Measurements from ENCODE around the gene RAB11A. TPM values are rescaled to one million over a fixed set of nuclear protein-coding genes. Genes with fewer than 3 reads are reported as not detected.

Gene RAB11A
- total and polyA plus RNA-seq, 2 experiments from 2014 or later, result 163 to 259 TPM

GRCh38 chr15:65851981-65852380, 17.3 kb upstream of the RAB11A start:
- Histone ChIP-seq H3K27ac (no peak overlapping the region), H3K27me3 (no peaks in the 10 kb centered on the region), H3K4me1 (ENCODE audit: low read depth) (no peaks in the 10 kb centered on the region), H3K36me3 (no peaks in the 10 kb centered on the region), H3K9me3 (ENCODE audit: low read depth) (no peaks in the 10 kb centered on the region), H3K4me3 (no peak overlapping the region)
- no peak for TF ChIP-seq CTCF (IDR thresholded peaks at IDR 0.05; ENCODE audit: low read depth, low read length)
- DNase-seq (ENCODE audit: low read depth in 1 of 2, low spot score in 1 of 2), result no peak

GRCh38 chr15:65856821-65857455, 12.4 kb upstream of the RAB11A start:
- TF ChIP-seq CTCF (IDR thresholded peaks at IDR 0.05; ENCODE audit: low read depth, low read length), result peak; percentile 89
- Histone ChIP-seq H3K36me3 (no peaks in the 10 kb centered on the region), H3K9me3 (ENCODE audit: low read depth) (no peaks in the 10 kb centered on the region), H3K27ac (no peak overlapping the region), H3K27me3 (no peaks in the 10 kb centered on the region), H3K4me3 (no peak overlapping the region), H3K4me1 (ENCODE audit: low read depth) (no peaks in the 10 kb centered on the region)
- DNase-seq (ENCODE audit: low read depth in 1 of 2, low spot score in 1 of 2), result peak; percentile 65 to 72

- TF ChIP-seq CTCF (IDR thresholded peaks at IDR 0.05; ENCODE audit: low read depth, low read length), result no peak
- no peak for DNase-seq (ENCODE audit: low read depth in 1 of 2, low spot score in 1 of 2)
- H3K27me3 ChIP-seq, result no peaks in the 10 kb centered on the region
Measured at GRCh38 chr15:65857718-65858402, 11.4 kb upstream of the RAB11A start.

DNA sequence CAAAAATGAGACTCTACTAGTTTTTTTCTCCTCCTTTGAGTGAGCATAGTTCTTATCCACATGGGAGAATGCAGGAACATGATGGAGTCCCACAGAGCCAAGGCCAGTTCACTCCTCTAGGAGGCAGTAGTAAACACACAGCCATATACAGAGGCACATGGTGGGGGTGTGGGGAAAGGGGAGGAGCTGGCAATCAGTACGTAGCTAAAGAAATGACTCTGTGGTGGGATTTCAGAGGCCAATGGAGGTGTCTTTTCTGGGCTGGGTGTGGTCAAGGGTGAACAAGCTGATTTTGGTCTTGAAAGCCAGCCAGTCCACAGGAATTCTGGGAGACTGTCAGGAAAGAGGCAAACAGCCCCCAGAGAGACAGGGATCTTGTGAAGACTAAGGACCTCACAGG, 6.6 kb upstream of the RAB11A start:
- Histone ChIP-seq H3K27me3 (no peaks in the 10 kb centered on the region), H3K9me3 (ENCODE audit: low read depth) (no peaks in the 10 kb centered on the region), H3K27ac (no peak overlapping the region), H3K4me1 (ENCODE audit: low read depth) (no peaks in the 10 kb centered on the region), H3K36me3 (no peaks in the 10 kb centered on the region), H3K4me3 (no peak overlapping the region)
- peak; percentile 55 to 85 for DNase-seq (ENCODE audit: low read depth in 1 of 2, low spot score in 1 of 2)
- TF ChIP-seq CTCF (IDR thresholded peaks at IDR 0.05; ENCODE audit: low read depth, low read length), result peak; percentile 64

More at GRCh38 chr15:65857718-65858402, 11.4 kb upstream of the RAB11A start:
- H3K4me1 ChIP-seq (ENCODE audit: low read depth), result no peaks in the 10 kb centered on the region
- no peaks in the 10 kb centered on the region for H3K36me3 ChIP-seq
- no peak overlapping the region for H3K4me3 ChIP-seq
- peak overlapping the region; percentile 6 for H3K27ac ChIP-seq
- no peaks in the 10 kb centered on the region for H3K9me3 ChIP-seq (ENCODE audit: low read depth)

- H3K36me3 ChIP-seq, result no peaks in the 10 kb centered on the region
- no peaks in the 10 kb centered on the region for H3K4me1 ChIP-seq (ENCODE audit: low read depth)
- DNase-seq (ENCODE audit: low read depth in 1 of 2, low spot score in 1 of 2), result no peak
- H3K27me3 ChIP-seq, result no peaks in the 10 kb centered on the region
- no peak overlapping the region for H3K27ac ChIP-seq
- no peaks in the 10 kb centered on the region for H3K9me3 ChIP-seq (ENCODE audit: low read depth)
- H3K4me3 ChIP-seq, result no peak overlapping the region
- no peak for TF ChIP-seq CTCF (IDR thresholded peaks at IDR 0.05; ENCODE audit: low read depth, low read length)
Measured at GRCh38 chr15:65863106-65863505, 6.2 kb upstream of the RAB11A start.
